Common myeloid progenitor, CD34-positive (primary cell): Measurements from ENCODE around the gene GRIK2.

ENCODE experiments used
- CTCF ChIA-PET: fragments of 350-600 bp; sonication (Branson Sonifier 250); formaldehyde crosslinking; loops from one replicate; lab custom pipeline; 2021; ENCODE audit warnings: antibody characterized with exemption; lab: Charles Lee
- POLR2A ChIA-PET: fragments of 350-600 bp; sonication (Branson Sonifier 250); formaldehyde crosslinking; loops from one replicate; lab custom pipeline; 2021; ENCODE audit warnings: antibody characterized with exemption; lab: Charles Lee
- DNase-seq, 3 donors: peaks; one replicate each; pipeline versions ENCODE4 v3.0.0 to v3.0.0-alpha.2; 2013
- H3K27ac ChIP-seq, 2 experiments: 1 replicate in 1 of 2; 2 replicates in 1 of 2; pipeline ENCODE4 v1.7.0; 2013; ENCODE audit warnings: inconsistent platforms in 2 of 2, low read length in 2 of 2, mild to moderate bottlenecking in 2 of 2, low read depth in 1 of 2, moderate library complexity in 1 of 2; ENCODE audit not compliant: severe bottlenecking in 2 of 2, insufficient read depth in 1 of 2, poor library complexity in 1 of 2
- H3K27me3 ChIP-seq, 5 experiments: replicated peaks in 2 of 5; 1 replicate in 3 of 5; 2 replicates in 2 of 5; pipeline versions ENCODE4 v1.6.1 to v1.7.0; 2013; ENCODE audit warnings: low read length in 4 of 5, mild to moderate bottlenecking in 2 of 5, moderate library complexity in 2 of 5, inconsistent platforms in 1 of 5; ENCODE audit not compliant: insufficient read depth in 5 of 5, control insufficient read depth in 4 of 5
- H3K36me3 ChIP-seq, 4 experiments: 1 replicate in 2 of 4; 2 replicates in 2 of 4; pipeline versions ENCODE4 v1.6.1 to v1.7.0; 2013; ENCODE audit warnings: low read length in 3 of 4, control low read depth in 1 of 4, mild to moderate bottlenecking in 1 of 4; ENCODE audit not compliant: control insufficient read depth in 4 of 4, insufficient read depth in 4 of 4
- H3K4me1 ChIP-seq, 4 experiments: 1 replicate in 3 of 4; 2 replicates in 1 of 4; pipeline versions ENCODE4 v1.6.1 to v1.7.1; 2013; ENCODE audit warnings: low read length in 3 of 4, mild to moderate bottlenecking in 3 of 4, control low read depth in 1 of 4, inconsistent platforms in 1 of 4, moderate library complexity in 1 of 4; ENCODE audit not compliant: control insufficient read depth in 4 of 4, insufficient read depth in 4 of 4; ENCODE audit errors: control extremely low read depth in 1 of 4
- H3K4me3 ChIP-seq, 7 experiments: 1 replicate in 4 of 7; 2 replicates in 3 of 7; pipeline versions ENCODE4 v1.5.1 to v1.7.0; 2013; ENCODE audit warnings: mild to moderate bottlenecking in 7 of 7, low read length in 6 of 7, moderate library complexity in 6 of 7, inconsistent platforms in 2 of 7, low read depth in 2 of 7, control low read depth in 1 of 7; ENCODE audit not compliant: insufficient read depth in 4 of 7, control insufficient read depth in 1 of 7; ENCODE audit errors: extremely low read depth in 1 of 7
- H3K9me3 ChIP-seq, 5 experiments: 1 replicate in 4 of 5; 2 replicates in 1 of 5; pipeline versions ENCODE4 v1.6.1 to v1.7.1; 2013; ENCODE audit warnings: low read length in 4 of 5, mild to moderate bottlenecking in 2 of 5, inconsistent platforms in 1 of 5, low read depth in 1 of 5, moderate library complexity in 1 of 5; ENCODE audit not compliant: control insufficient read depth in 4 of 5, insufficient read depth in 2 of 5; ENCODE audit errors: control extremely low read depth in 1 of 5
- WGBS: methylation state at CpG from one replicate; pipeline ENCODE4 v1.1.5; 2013; ENCODE audit not compliant: insufficient coverage; 5-methylcytosine and 5-hydroxymethylcytosine counted together

Gene GRIK2

GRCh38 chr6:102114402-102114801 is 720.9 kb downstream of the GRIK2 start:
- no peaks in the 10 kb centered on the region for H3K36me3 ChIP-seq
- ChIA-PET POLR2A (no interaction called here), CTCF (no interaction called here)
- DNase-seq: no peak
- no peak overlapping the region for H3K4me3 ChIP-seq
- no peak overlapping the region for H3K27ac ChIP-seq
- no peaks in the 10 kb centered on the region for H3K27me3 ChIP-seq
- WGBS: no CpG with 5 or more reads among the region's 2 CpGs
- H3K4me1 ChIP-seq: no peaks in the 10 kb centered on the region
- no peaks in the 10 kb centered on the region for H3K9me3 ChIP-seq

GRCh38 chr6:102115911-102116310 is 722.4 kb downstream of the GRIK2 start:
- no peaks in the 10 kb centered on the region for H3K27me3 ChIP-seq
- DNase-seq: no peak
- no peaks in the 10 kb centered on the region for H3K9me3 ChIP-seq
- POLR2A ChIA-PET: no interaction called here
- WGBS: 100% methylated on average over 1 of the region's 1 CpG
- CTCF ChIA-PET: no interaction called here
- no peaks in the 10 kb centered on the region for H3K4me1 ChIP-seq
- no peak overlapping the region for H3K4me3 ChIP-seq
- H3K36me3 ChIP-seq: no peaks in the 10 kb centered on the region
- H3K27ac ChIP-seq: no peak overlapping the region

- H3K27ac ChIP-seq: no peak overlapping the region
- no CpG with 5 or more reads among the region's 1 CpG for WGBS
- no peak overlapping the region for H3K4me3 ChIP-seq
- no peaks in the 10 kb centered on the region for H3K27me3 ChIP-seq
- POLR2A ChIA-PET: no interaction called here
- DNase-seq: no peak
- H3K9me3 ChIP-seq: no peaks in the 10 kb centered on the region
- no peaks in the 10 kb centered on the region for H3K4me1 ChIP-seq
- H3K36me3 ChIP-seq: no peaks in the 10 kb centered on the region
- CTCF ChIA-PET: no interaction called here
These were observed 724.5 kb downstream of the GRIK2 start for GRCh38 chr6:102118034-102118433.
